ENCODE results near the gene MRPL1. TPM values are rescaled to one million over a fixed set of nuclear protein-coding genes. Genes with fewer than 3 reads are reported as not detected.

The MRPL1 gene
- total and polyA plus RNA-seq, 4 donors, result 10.5 to 20.6 (median 16.1) TPM

DNA sequence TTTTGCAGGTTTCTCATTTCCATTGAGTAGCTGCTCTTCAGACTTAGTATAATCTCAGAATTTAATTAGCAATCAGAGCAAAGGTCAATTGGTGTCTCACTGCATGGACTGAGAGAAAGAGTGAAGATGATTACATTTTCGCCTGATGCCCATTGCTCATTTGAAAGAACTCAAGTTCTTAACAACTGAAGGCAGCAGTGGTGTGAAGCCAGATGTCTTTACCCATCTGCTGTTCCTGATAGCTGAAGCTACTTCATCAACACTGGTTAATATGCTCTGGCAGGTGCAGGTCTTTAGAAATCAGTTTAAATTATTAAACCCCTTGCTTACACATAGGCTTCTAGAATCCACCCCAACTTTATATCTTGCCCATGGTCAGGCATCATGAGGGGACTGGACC, 130.0 kb downstream of the MRPL1 start:
- no peak for DNase-seq (ENCODE audit: low spot score)
- Histone ChIP-seq H3K27ac (ENCODE audit: low read depth in 1 of 2, low read length in 2 of 2) (no peak overlapping the region), H3K9me3 (ENCODE audit: control insufficient read depth in 4 of 4, low read length in 3 of 4) (no peaks in the 10 kb centered on the region), H3K9ac (ENCODE audit: low read depth in 1 of 2, low read length in 2 of 2) (no peak overlapping the region), H3K36me3 (ENCODE audit: control insufficient read depth in 4 of 4, insufficient read depth in 3 of 4, low read depth in 1 of 4, low read length in 3 of 4) (no peaks in the 10 kb centered on the region), H3K4me3 (ENCODE audit: low read depth in 1 of 3, low read length in 3 of 3) (no peak overlapping the region), H3K27me3 (ENCODE audit: control insufficient read depth in 4 of 4, insufficient read depth in 4 of 4, low read length in 3 of 4) (no peaks in the 10 kb centered on the region), H3K4me1 (ENCODE audit: control insufficient read depth in 4 of 4, insufficient read depth in 4 of 4, low read length in 3 of 4) (no peaks in the 10 kb centered on the region)
- 88% methylated on average over 1 of the region's 1 CpG for WGBS
- TF ChIP-seq SP1 (IDR thresholded peaks at IDR 0.05), result no peak
- TF ChIP-seq, protein P1, sequence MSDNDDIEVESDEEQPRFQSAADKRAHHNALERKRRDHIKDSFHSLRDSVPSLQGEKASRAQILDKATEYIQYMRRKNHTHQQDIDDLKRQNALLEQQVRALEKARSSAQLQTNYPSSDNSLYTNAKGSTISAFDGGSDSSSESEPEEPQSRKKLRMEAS (IDR thresholded peaks at IDR 0.05), result no peak
- TF ChIP-seq FOXA1 (IDR thresholded peaks at IDR 0.05), result no peak
- TF ChIP-seq, protein P2, sequence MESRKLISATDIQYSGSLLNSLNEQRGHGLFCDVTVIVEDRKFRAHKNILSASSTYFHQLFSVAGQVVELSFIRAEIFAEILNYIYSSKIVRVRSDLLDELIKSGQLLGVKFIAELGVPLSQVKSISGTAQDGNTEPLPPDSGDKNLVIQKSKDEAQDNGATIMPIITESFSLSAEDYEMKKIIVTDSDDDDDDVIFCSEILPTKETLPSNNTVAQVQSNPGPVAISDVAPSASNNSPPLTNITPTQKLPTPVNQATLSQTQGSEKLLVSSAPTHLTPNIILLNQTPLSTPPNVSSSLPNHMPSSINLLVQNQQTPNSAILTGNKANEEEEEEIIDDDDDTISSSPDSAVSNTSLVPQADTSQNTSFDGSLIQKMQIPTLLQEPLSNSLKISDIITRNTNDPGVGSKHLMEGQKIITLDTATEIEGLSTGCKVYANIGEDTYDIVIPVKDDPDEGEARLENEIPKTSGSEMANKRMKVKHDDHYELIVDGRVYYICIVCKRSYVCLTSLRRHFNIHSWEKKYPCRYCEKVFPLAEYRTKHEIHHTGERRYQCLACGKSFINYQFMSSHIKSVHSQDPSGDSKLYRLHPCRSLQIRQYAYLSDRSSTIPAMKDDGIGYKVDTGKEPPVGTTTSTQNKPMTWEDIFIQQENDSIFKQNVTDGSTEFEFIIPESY (IDR thresholded peaks at IDR 0.05), result no peak
- no peak for TF ChIP-seq RAD21 (IDR thresholded peaks at IDR 0.05)
- no peak for TF ChIP-seq GABPA (IDR thresholded peaks at IDR 0.05 in 1 of 2, conservative IDR thresholded peaks at IDR 0.05 in 1 of 2)
- TF ChIP-seq TAF1 (conservative IDR thresholded peaks at IDR 0.05), result no peak
- TF ChIP-seq HNF4G (IDR thresholded peaks at IDR 0.05), result no peak
- TF ChIP-seq, protein P3, sequence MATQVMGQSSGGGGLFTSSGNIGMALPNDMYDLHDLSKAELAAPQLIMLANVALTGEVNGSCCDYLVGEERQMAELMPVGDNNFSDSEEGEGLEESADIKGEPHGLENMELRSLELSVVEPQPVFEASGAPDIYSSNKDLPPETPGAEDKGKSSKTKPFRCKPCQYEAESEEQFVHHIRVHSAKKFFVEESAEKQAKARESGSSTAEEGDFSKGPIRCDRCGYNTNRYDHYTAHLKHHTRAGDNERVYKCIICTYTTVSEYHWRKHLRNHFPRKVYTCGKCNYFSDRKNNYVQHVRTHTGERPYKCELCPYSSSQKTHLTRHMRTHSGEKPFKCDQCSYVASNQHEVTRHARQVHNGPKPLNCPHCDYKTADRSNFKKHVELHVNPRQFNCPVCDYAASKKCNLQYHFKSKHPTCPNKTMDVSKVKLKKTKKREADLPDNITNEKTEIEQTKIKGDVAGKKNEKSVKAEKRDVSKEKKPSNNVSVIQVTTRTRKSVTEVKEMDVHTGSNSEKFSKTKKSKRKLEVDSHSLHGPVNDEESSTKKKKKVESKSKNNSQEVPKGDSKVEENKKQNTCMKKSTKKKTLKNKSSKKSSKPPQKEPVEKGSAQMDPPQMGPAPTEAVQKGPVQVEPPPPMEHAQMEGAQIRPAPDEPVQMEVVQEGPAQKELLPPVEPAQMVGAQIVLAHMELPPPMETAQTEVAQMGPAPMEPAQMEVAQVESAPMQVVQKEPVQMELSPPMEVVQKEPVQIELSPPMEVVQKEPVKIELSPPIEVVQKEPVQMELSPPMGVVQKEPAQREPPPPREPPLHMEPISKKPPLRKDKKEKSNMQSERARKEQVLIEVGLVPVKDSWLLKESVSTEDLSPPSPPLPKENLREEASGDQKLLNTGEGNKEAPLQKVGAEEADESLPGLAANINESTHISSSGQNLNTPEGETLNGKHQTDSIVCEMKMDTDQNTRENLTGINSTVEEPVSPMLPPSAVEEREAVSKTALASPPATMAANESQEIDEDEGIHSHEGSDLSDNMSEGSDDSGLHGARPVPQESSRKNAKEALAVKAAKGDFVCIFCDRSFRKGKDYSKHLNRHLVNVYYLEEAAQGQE (IDR thresholded peaks at IDR 0.05), result no peak
- TF ChIP-seq, protein P4, sequence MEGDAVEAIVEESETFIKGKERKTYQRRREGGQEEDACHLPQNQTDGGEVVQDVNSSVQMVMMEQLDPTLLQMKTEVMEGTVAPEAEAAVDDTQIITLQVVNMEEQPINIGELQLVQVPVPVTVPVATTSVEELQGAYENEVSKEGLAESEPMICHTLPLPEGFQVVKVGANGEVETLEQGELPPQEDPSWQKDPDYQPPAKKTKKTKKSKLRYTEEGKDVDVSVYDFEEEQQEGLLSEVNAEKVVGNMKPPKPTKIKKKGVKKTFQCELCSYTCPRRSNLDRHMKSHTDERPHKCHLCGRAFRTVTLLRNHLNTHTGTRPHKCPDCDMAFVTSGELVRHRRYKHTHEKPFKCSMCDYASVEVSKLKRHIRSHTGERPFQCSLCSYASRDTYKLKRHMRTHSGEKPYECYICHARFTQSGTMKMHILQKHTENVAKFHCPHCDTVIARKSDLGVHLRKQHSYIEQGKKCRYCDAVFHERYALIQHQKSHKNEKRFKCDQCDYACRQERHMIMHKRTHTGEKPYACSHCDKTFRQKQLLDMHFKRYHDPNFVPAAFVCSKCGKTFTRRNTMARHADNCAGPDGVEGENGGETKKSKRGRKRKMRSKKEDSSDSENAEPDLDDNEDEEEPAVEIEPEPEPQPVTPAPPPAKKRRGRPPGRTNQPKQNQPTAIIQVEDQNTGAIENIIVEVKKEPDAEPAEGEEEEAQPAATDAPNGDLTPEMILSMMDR (IDR thresholded peaks at IDR 0.05; ENCODE audit: low read depth, low read length, missing input control), result no peak
- TF ChIP-seq RXRA (IDR thresholded peaks at IDR 0.05), result no peak
- TF ChIP-seq JUND (IDR thresholded peaks at IDR 0.05), result no peak
- no peak for TF ChIP-seq NR2F2 (IDR thresholded peaks at IDR 0.05)
- TF ChIP-seq YY1 (IDR thresholded peaks at IDR 0.05), result no peak
- TF ChIP-seq, protein P5, sequence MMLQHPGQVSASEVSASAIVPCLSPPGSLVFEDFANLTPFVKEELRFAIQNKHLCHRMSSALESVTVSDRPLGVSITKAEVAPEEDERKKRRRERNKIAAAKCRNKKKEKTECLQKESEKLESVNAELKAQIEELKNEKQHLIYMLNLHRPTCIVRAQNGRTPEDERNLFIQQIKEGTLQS (IDR thresholded peaks at IDR 0.05), result no peak
- TF ChIP-seq FOXA2 (IDR thresholded peaks at IDR 0.05), result no peak
- TF ChIP-seq EGR1 (IDR thresholded peaks at IDR 0.05; ENCODE audit: low read depth in 2 of 2), result no peak
- no peak for TF ChIP-seq HNF4A (conservative IDR thresholded peaks at IDR 0.05)
